Measurements from ENCODE around the gene THSD4.
A peak's percentile ranks its signal among the peaks of the same experiment; 100 is the strongest.

Gene THSD4

DNA sequence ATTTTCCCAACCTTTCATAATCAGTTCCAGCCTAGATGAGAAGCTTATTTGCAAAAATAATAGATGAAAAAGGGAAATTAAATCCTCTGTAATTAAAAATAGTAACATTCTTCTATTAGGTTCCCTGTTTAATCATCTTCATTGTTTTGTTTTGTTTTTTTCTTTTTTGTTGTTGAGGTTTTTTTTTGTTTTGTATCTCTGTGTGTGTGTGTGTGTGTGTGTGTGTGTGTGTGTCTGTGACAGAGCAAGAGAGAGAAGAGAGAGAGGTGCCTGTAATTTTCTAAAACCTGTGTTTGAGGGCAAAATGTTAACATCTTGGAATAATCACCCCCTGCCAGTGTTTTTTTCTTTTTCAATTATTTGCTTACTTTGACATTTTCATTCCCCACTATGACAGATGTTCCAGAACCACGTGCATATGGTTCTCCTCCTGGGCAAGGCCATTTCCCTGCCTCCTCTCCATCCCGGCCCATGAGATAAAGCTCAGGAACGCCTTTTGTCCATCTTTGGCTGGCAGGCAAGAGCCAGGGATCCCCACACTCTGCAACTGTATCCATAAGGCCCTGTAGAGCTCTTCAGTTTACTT, 573.3 kb downstream of the THSD4 start:
- DNase-seq (ENCODE audit: low spot score): no peak

DNA sequence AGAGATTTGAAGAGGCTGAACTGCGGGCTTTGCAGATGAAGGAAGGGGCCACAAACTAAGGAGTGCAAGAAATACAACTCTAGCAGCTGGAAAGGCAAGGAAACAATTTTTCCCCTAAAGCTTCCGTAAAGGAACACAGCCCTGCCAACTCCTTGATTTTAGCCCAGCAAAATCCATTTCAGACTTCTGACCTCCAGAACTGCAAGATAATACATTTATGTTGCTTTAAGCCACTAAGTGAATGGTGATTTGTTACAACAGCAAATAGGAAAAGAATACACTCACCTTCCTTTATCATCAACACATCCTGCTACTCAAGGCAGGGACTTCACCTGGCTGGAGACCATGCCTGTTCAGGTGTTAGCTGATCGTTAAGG, 575.8 kb downstream of the THSD4 start:
- DNase-seq (ENCODE audit: low spot score): no peak

- no peak for DNase-seq (ENCODE audit: low spot score)
Observed at GRCh38 chr15:71691458-71692417, 576.5 kb downstream of the THSD4 start.

DNA sequence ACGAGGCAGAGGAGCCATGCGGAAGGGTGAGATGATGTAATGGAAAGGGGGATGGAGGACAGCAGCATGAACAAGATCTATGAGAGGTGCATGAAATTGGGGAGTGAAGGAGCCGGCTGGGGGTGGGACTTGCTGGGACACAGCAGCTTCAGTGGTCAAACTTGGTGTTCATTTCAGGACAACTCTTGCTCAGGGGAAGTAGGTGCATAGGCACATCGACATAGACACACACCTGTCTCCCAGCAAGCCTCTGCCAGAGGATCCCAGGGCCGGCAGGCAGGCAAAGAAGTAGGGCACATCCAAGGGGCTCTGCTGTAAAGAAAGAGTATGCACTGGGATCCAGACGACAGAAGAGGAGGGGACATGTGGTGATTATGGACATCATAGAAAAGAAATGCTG, 582.0 kb downstream of the THSD4 start:
- DNase-seq (ENCODE audit: low spot score): no peak

DNA sequence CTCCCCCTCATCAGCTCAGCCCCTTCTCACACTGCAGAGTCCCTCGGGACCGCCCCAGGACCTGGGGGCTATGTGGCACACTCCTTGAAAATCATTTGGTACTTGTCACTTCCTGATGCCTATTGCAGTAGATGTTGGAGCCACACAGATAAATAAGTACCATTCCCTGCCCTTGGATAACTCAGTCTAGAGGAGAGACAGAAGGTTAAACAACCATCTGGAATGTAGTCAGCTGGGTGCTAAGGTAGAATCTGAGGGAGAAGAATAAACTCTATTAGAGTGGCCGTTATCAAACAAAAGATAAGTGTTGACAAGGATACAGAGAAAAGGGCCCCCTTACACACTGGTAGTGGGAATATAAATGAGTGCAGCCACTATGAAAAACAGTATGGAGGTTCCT, 582.8 kb downstream of the THSD4 start:
- DNase-seq (ENCODE audit: low spot score): no peak

DNA sequence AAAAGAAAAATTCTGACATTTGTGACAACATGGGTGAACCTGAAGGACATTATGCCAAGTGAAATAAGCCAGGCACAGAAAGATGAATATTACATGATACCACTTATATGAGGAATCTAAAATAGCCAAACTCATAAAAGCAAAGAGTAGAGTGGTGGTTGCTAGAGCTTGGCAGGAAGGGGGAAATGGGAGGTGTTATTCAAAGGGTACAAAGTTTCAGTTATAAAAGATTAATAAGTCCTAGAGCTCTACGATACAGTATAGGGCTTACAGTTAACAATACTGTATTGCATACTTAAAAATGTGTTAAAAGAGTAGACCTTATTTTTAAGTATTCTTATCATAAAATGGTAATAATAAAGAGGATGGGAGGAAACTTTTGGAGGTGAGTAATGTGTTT, 583.5 kb downstream of the THSD4 start:
- no peak for DNase-seq (ENCODE audit: low spot score)

DNA sequence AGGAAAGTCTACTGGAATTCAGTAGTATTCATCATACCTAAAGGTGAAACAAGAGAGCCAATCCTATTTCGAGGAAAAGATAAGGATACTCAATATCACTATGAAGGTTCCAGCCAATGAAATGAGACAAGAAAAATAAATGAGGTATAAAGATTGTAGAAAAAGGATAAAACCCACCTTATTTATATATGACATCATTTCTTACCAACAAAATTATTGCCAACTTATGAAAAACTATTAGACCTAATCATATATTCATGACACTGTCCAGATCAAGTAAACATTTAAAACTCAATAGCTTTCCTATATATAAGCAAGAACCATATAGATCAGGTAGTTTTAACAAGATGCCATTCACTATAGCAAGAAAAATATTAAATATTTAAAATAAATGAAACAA, 584.7 kb downstream of the THSD4 start:
- no peak for DNase-seq (ENCODE audit: low spot score)

DNA sequence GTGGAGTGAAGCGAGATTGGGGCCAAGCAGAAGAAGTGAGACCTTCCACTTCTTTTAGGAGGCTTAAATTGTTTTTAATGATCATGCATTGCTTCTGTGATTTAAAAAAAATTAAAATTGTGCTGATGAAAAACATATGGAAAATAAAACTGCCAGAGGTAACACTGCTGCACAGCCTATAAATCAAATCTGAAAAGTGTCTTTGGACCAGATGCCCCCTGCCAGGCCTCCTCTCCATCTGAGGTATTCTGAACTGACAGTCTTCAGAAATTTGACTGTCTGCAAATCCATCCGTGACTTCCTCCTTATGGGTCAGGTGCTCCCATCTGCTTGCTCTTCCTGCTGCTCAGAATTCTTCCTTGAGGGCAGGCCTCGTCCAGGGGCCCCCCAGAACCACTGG, 586.5 kb downstream of the THSD4 start:
- no peak for DNase-seq (ENCODE audit: low spot score)

DNA sequence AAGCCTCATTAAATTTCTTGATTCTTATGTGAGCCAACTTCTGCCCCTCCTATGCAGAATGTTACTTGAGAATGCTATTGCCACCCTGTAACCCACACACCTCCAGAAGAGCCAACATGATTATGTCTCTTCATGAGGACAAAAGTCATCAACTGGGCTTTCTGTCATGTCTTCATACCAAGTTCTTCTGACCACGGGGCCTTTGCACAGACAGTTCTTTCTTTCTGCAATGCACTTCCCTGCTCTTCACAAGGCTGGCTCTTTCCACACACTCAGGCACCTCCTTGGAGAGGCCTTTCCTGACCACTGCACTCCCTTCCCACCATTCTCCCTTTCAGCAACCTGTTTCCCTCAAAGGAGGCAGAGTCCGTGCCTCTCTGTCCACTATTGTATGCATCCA, 587.2 kb downstream of the THSD4 start:
- no peak for DNase-seq (ENCODE audit: low spot score)

GRCh38 chr15:71705151-71705550, 589.9 kb downstream of the THSD4 start:
- DNase-seq (ENCODE audit: low spot score): no peak

GRCh38 chr15:71706461-71707229, 591.4 kb downstream of the THSD4 start:
- no peak for DNase-seq (ENCODE audit: low spot score)

- DNase-seq (ENCODE audit: low spot score): no peak
Observed at GRCh38 chr15:71707230-71708050, 592.2 kb downstream of the THSD4 start.

- no peak for DNase-seq (ENCODE audit: low spot score)
Observed at GRCh38 chr15:71708051-71708429, 592.8 kb downstream of the THSD4 start.

- DNase-seq (ENCODE audit: low spot score): no peak
Observed at GRCh38 chr15:71708741-71709140, 593.5 kb downstream of the THSD4 start.

GRCh38 chr15:71709808-71710418, 594.6 kb downstream of the THSD4 start:
- DNase-seq (ENCODE audit: low spot score): no peak

DNA sequence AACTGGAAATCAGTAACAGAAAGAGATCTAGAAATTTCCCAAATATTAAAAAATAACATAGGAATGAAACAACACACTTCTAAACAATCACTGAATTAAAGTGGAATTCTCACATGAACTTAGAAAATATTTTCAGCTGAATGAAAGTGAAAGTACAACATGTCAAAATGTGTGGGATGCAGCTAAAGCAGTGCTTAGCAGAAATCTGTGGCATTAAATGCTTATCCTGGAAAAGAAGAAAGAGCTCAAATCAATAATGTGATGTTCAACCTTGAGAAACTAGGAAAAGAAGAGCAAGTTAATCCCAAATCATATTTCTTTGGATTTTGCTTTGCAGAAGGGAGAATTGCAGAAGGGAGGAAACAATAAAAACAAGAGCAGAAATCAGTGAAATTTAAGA, 596.9 kb downstream of the THSD4 start:
- DNase-seq (ENCODE audit: low spot score): peak; percentile 14

- no peak for DNase-seq (ENCODE audit: low spot score)
Observed at GRCh38 chr15:71713191-71713809, 598.0 kb downstream of the THSD4 start.

GRCh38 chr15:71715914-71716313, 600.6 kb downstream of the THSD4 start:
- DNase-seq (ENCODE audit: low spot score): no peak

- no peak for DNase-seq (ENCODE audit: low spot score)
Observed at GRCh38 chr15:71716990-71717389, 601.7 kb downstream of the THSD4 start.

DNA sequence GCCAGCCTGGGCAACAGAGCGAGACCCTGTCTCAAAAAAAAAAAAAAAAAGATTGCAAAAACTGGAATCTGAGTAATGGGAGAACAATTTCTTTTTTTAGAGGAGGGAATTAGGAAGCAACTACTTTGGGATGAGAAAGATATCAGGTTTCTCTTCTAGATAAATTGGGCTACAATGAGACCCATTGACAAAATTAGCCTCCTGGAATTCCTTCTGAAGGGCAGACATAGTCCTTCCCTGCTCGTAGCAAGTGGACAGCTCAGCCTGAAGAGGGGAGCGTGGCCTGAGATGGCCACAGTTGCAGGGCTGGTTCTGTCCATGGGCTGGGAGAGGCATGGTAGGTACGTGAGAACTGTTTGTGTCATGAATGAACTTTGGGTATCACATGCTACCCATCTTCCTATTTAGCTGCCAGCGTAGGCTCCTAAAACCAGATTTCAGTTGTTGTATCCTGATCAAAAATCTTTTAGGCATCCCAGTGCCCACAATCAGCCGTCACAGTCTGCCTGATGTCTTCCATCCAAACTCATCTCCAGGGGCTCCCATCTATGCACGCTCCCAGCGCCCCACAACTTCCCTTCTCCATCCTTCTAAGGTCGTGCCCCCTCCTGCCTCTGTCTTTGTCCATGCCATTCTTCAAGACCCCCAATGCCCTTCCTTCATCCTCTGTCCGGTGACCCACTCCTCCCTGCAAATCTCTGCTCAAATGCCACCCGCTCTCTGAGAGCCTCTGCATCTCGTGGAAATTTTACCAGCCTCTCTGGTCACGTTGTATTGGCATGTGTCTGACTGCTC, 603.0 kb downstream of the THSD4 start:
- DNase-seq (ENCODE audit: low spot score): no peak
